ENCODE data around the gene UBE3B. TPM values are rescaled to one million over a fixed set of nuclear protein-coding genes. Genes with fewer than 3 reads are reported as not detected.

Gene UBE3B
- total RNA-seq, 4 donors from 2014 or later: 51.0 to 93.5 (median 78.9) TPM

- WGBS, 2 donors: 59 to 80% methylated on average over 1 of the region's 1 CpG
- no peaks in the 10 kb centered on the region for H3K4me1 ChIP-seq
- H3K9me3 ChIP-seq: no peaks in the 10 kb centered on the region
- H3K27ac ChIP-seq: no peak overlapping the region
- no peak overlapping the region for H3K4me3 ChIP-seq
- peaks cover 0 to 100% (median 39%) of the 10 kb centered on the region in 3 donors for H3K36me3 ChIP-seq
- no peak for TF ChIP-seq EP300 (IDR thresholded peaks at IDR 0.05)
- TF ChIP-seq POLR2A (IDR thresholded peaks at IDR 0.05): no peak
- TF ChIP-seq CTCF (IDR thresholded peaks at IDR 0.05): no peak
- no peaks in the 10 kb centered on the region for H3K27me3 ChIP-seq
- no peak for DNase-seq (ENCODE audit: low spot score in 2 of 2)
Observed at GRCh38 chr12:109512608-109513007, 35.2 kb downstream of the UBE3B start.

DNA sequence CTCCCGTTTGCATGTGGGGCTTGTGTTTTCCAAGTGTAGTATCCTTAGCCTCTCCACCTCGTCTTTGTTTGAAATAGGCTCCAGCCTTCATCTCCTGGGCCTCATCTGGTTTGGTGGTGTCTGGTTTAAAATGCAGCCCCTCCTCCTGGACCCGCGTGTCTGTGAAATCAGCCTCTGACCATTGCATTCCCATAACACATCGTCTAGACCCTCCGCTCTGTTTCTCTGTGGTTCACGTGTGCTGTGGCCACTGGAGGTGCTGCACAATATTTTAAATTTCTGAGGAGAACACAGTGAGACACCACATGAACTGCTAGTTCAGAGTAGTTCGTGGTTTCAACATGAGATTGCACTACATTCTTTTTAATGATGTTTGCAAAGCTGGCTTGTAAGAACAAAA, 35.6 kb downstream of the UBE3B start:
- no peaks in the 10 kb centered on the region for H3K27me3 ChIP-seq
- no peaks in the 10 kb centered on the region for H3K9me3 ChIP-seq
- H3K27ac ChIP-seq: no peak overlapping the region
- WGBS, 2 donors: 62% methylated on average over 8 of the region's 8 CpGs
- DNase-seq (ENCODE audit: low spot score in 2 of 2): no peak
- no peaks in the 10 kb centered on the region for H3K4me1 ChIP-seq
- peaks cover 0 to 100% (median 39%) of the 10 kb centered on the region in 3 donors for H3K36me3 ChIP-seq
- TF ChIP-seq CTCF (IDR thresholded peaks at IDR 0.05) (no peak), EP300 (IDR thresholded peaks at IDR 0.05) (no peak), POLR2A (IDR thresholded peaks at IDR 0.05) (no peak)
- no peak overlapping the region for H3K4me3 ChIP-seq

DNA sequence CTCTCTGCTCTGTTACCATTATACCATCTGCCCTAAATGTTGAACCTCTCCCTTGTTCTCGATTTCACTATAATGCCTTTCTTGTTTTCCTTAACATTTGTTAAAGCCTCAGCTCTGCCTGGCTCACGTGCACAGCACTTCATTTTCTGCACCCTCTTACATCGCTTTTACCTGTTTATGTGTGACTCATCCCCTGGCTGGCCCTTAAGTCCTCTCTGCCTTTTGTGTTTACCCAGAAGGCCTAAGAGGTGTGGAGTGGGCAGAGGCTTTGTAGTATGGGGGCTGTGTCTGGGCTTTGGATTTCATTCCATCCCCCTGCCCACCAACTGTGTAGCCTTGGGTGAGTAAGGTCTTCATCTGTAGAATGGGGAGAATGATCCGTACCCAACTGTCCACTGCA, 36.5 kb downstream of the UBE3B start:
- Histone ChIP-seq H3K4me1 (no peaks in the 10 kb centered on the region), H3K9me3 (no peaks in the 10 kb centered on the region), H3K36me3 (peaks cover 0 to 99% (median 34%) of the 10 kb centered on the region in 3 donors), H3K27ac (no peak overlapping the region), H3K27me3 (no peaks in the 10 kb centered on the region), H3K4me3 (no peak overlapping the region)
- DNase-seq (ENCODE audit: low spot score in 2 of 2): no peak
- WGBS, 2 donors: 81 to 84% methylated on average over 4 of the region's 4 CpGs
- TF ChIP-seq CTCF (IDR thresholded peaks at IDR 0.05) (no peak), EP300 (IDR thresholded peaks at IDR 0.05) (no peak), POLR2A (IDR thresholded peaks at IDR 0.05) (no peak)

DNA sequence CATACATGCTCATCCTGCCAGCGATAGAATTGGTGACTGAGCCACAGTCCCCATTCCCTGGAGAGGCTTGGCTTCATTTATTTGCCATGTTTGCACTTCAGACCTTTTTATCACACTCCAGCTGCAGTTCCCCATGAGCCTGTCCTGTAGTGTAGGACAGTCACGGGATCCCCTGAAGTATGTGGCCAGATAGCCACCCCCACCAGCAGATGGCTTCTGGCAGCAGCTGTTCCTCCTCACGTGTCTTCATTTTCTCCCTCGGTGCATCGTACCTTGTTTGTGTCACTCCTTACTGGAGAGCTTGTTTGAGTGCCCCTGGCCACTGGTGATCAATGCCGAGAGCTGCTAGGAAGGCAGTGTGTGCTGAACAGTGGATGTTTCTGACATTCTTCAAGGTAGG, 40.2 kb downstream of the UBE3B start:
- no peaks in the 10 kb centered on the region for H3K27me3 ChIP-seq
- DNase-seq (ENCODE audit: low spot score in 2 of 2): no peak
- no peaks in the 10 kb centered on the region for H3K9me3 ChIP-seq
- H3K4me1 ChIP-seq: no peaks in the 10 kb centered on the region
- 83 to 85% methylated on average over 6 of the region's 6 CpGs for WGBS, 2 donors
- peaks cover 0 to 99% (median 27%) of the 10 kb centered on the region in 3 donors for H3K36me3 ChIP-seq
- H3K27ac ChIP-seq: no peak overlapping the region
- no peak overlapping the region for H3K4me3 ChIP-seq
- TF ChIP-seq EP300 (IDR thresholded peaks at IDR 0.05) (no peak), CTCF (IDR thresholded peaks at IDR 0.05) (no peak), POLR2A (IDR thresholded peaks at IDR 0.05) (no peak)

DNA sequence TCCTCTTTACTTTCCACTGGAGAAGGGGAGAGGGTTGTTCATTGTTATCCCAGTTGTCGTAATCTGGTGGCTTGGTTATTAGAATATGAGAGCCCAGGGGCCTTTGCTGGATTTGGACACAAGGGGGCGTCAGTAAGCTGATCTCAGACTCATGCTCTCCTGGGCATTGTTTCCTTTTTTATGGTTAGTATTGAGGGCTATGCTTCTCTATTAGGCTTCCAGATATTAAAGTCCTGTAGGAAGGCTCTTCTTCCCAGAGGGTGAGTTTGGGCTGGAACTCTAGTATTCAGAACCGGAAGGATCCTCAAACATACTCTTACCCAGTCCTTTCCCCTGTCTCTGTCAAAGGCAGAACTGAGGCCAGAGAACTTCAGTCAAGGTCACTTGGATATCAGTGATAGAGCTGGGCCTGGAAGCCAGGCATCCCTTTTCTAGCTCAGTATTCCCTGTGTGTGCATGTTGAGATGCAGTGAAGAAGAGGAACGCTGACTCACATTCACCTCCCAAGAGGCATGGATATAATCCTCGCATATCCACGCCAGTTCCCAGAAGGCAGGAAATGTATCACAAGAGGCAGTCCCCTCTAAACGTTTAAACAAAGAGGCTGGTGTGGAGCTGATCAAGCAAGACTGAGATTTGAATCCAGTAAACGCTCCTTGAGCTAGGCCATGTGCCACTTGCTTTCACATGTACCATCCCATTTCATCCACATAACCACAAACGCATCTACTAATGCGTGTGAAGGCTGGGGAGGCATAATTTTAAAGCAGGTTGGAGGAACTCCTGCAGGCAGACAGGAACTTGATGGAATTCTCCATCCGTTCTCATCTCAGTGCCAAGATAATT, 41.6 kb downstream of the UBE3B start:
- DNase-seq (ENCODE audit: low spot score in 2 of 2): peak; percentile 46 to 64
- WGBS, 2 donors: 53 to 60% methylated on average over 11 of the region's 11 CpGs
- peak overlapping the region in 1 of 4 donors; percentile 18 for H3K27ac ChIP-seq

More for the DNA sequence above, 41.6 kb downstream of the UBE3B start:
- H3K4me1 ChIP-seq: no peaks in the 10 kb centered on the region
- H3K27me3 ChIP-seq: no peaks in the 10 kb centered on the region
- TF ChIP-seq CTCF (IDR thresholded peaks at IDR 0.05) (peak; percentile 53 to 65 (median 63)), EP300 (IDR thresholded peaks at IDR 0.05) (peak in 1 of 2 donors; percentile 18), POLR2A (IDR thresholded peaks at IDR 0.05) (no peak)
- no peaks in the 10 kb centered on the region for H3K9me3 ChIP-seq
- no peak overlapping the region for H3K4me3 ChIP-seq
- H3K36me3 ChIP-seq: peaks cover 0 to 99% (median 30%) of the 10 kb centered on the region in 3 donors
